ENCODE results near the gene LPP.

GRCh38 chr3:188869628-188870027 is 715.7 kb downstream of the LPP start:
- TF ChIP-seq LEF1 (IDR thresholded peaks at IDR 0.05; ENCODE audit: borderline replicate concordance) (no peak), TARDBP (IDR thresholded peaks at IDR 0.05) (no peak)
